Sigmoid colon (tissue), 4 donors: Measurements from ENCODE around the gene MRM2.

ENCODE experiments used
- CTCF ChIP-seq, 4 experiments: fragments of 450-650 bp in 3 of 4; fragments of 200-600 bp in 1 of 4; IDR thresholded peaks; one replicate each; pipeline ENCODE4 v1.5.1; 2016 to 2019; ENCODE audit warnings: antibody characterized with exemption in 4 of 4, mild to moderate bottlenecking in 3 of 4, moderate library complexity in 2 of 4
- POLR2AphosphoS5 ChIP-seq, 4 donors: sonication (generic); formaldehyde crosslinking; IDR thresholded peaks; one replicate each; pipeline ENCODE4 v1.6.1; 2017; ENCODE audit warnings: antibody characterized with exemption in 4 of 4

- TF ChIP-seq CTCF (IDR thresholded peaks at IDR 0.05) (no peak), POLR2AphosphoS5 (IDR thresholded peaks at IDR 0.05) (no peak)
Observed at GRCh38 chr7:2225830-2226229, 16.2 kb downstream of the MRM2 start.
